Lower leg skin (tissue), 4 donors: Measurements from ENCODE around the gene SH3RF2. TPM values are rescaled to one million over a fixed set of nuclear protein-coding genes. Genes with fewer than 3 reads are reported as not detected.

Experiments used
- DNase-seq, 2 donors: peaks; one replicate each; pipeline ENCODE4 v3.0.0-alpha.2; 2019; ENCODE audit warnings: low spot score in 2 of 2
- H3K4me3 ChIP-seq: fragments of 200-600 bp; sonication (generic); 2 replicates; pipeline ENCODE4 v1.5.1; 2017; ENCODE audit warnings: mild to moderate bottlenecking, low read depth; ENCODE audit not compliant: poor library complexity, severe bottlenecking
- CTCF ChIP-seq, 3 donors: fragments of 450-650 bp; IDR thresholded peaks; one replicate each; pipeline ENCODE4 v1.5.1; 2016; ENCODE audit warnings: antibody characterized with exemption in 3 of 3, mild to moderate bottlenecking in 3 of 3, moderate library complexity in 2 of 3
- POLR2A ChIP-seq, 2 donors: fragments of 450-650 bp; IDR thresholded peaks; one replicate each; pipeline ENCODE4 v1.6.1; 2016 to 2017; ENCODE audit warnings: antibody characterized with exemption in 2 of 2, mild to moderate bottlenecking in 1 of 2, moderate library complexity in 1 of 2
- WGBS, 2 donors: methylation state at CpG; one replicate each; pipeline ENCODE4 v1.1.5; 2018; 5-methylcytosine and 5-hydroxymethylcytosine counted together
- intact Hi-C: fragments of 100-400 bp; cut with DNase I; formaldehyde crosslinking; loops from one replicate; pipeline ENCODE4 v1.15.0; 2023; ENCODE audit warnings: low total_unique reads
- total RNA-seq, 4 donors: library from RNA; depleted of rRNA; stranded (reverse); fragments of >200 nt; gene quantifications; one replicate each; pipeline ENCODE4 v1.1.0, GENCODE V29; 2016

The SH3RF2 gene
- total RNA-seq, 4 donors from 2014 or later: 109 to 169 (median 121) TPM

- WGBS, 2 donors: 67 to 73% methylated on average over 3 of the region's 3 CpGs
Measured at GRCh38 chr5:145908206-145908960, 28.0 kb upstream of the SH3RF2 start.

GRCh38 chr5:145911164-145911563 lies 25.2 kb upstream of the SH3RF2 start:
- WGBS, 2 donors: 78 to 82% methylated on average over 6 of the region's 6 CpGs
- intact Hi-C loops: loop anchor here (5.0 kb wide), 1 partner anchor 44 kb away; no protein-coding TSS in a partner anchor

More at GRCh38 chr5:145908206-145908960, 28.0 kb upstream of the SH3RF2 start:
- H3K4me3 ChIP-seq: no peak overlapping the region
- no peak for DNase-seq
- intact Hi-C loops: loop anchor here (10.0 kb wide), 1 partner anchor 146 kb away; no protein-coding TSS in a partner anchor
- no peak for TF ChIP-seq CTCF (IDR thresholded peaks at IDR 0.05)
- no peak for TF ChIP-seq POLR2A (IDR thresholded peaks at IDR 0.05)

DNA sequence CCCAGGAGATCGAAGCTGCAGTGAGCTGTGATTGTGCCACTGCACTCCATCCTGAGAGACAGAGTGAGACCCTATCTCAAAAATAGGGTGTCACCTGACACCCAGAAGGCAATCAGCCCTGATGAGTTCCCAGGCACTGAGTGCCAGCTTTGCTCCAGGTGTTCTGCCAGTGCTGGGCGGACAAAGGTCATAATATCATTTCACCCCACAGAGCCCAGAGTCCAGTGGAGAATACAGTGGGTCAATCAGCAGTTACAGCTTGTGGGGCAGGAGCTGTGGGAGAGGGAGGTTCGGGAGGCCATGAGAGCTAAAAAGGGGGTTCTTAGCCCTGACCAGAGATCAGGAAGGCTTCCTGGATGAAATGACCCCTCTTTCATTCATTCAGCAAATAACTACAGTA lies 24.4 kb upstream of the SH3RF2 start:
- no peak overlapping the region for H3K4me3 ChIP-seq
- TF ChIP-seq CTCF (IDR thresholded peaks at IDR 0.05) (no peak), POLR2A (IDR thresholded peaks at IDR 0.05) (no peak)
- no peak for DNase-seq
- WGBS, 2 donors: 85 to 92% methylated on average over 3 of the region's 3 CpGs
- intact Hi-C loops: loop anchor here (5.0 kb wide), 1 partner anchor 45 kb away; no protein-coding TSS in a partner anchor

More at GRCh38 chr5:145911164-145911563, 25.2 kb upstream of the SH3RF2 start:
- H3K4me3 ChIP-seq: no peak overlapping the region
- DNase-seq: no peak
- no peak for TF ChIP-seq CTCF (IDR thresholded peaks at IDR 0.05)
- no peak for TF ChIP-seq POLR2A (IDR thresholded peaks at IDR 0.05)

GRCh38 chr5:145912594-145912993 lies 23.8 kb upstream of the SH3RF2 start:
- intact Hi-C loops: loop anchor here (5.0 kb wide), 1 partner anchor 45 kb away; no protein-coding TSS in a partner anchor
- no peak for DNase-seq
- TF ChIP-seq CTCF (IDR thresholded peaks at IDR 0.05) (no peak), POLR2A (IDR thresholded peaks at IDR 0.05) (no peak)
- 91 to 96% methylated on average over 5 of the region's 5 CpGs for WGBS, 2 donors
- H3K4me3 ChIP-seq: no peak overlapping the region

DNA sequence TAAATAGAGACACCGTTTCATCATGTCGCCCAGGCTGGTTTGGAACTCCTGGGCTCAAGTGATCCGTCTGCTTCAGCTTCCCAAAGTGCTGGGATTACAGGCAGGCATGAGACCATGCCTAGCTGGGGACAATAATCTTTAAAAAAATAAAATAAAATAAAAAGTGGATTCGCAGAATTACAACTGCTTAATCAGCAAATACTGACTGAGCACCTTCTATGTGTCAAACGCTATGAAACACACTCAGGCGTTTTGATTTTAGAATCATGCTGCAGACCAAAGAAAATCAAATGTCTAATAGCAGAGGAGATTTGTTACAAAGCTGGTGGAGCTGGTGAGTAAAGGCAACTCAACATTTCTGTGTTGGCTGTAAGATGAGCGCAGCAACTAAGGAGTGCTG lies 22.7 kb upstream of the SH3RF2 start:
- intact Hi-C loops: loop anchor here (5.0 kb wide), 1 partner anchor 46 kb away; no protein-coding TSS in a partner anchor
- WGBS, 2 donors: 93% methylated on average over 7 of the region's 7 CpGs
- DNase-seq: no peak
- H3K4me3 ChIP-seq: no peak overlapping the region
- no peak for TF ChIP-seq POLR2A (IDR thresholded peaks at IDR 0.05)

- intact Hi-C loops: no loop called here
- WGBS, 2 donors: 81 to 88% methylated on average over 7 of the region's 7 CpGs
- no peak for DNase-seq
Measured at GRCh38 chr5:145915970-145916638, 20.3 kb upstream of the SH3RF2 start.

More at GRCh38 chr5:145915970-145916638, 20.3 kb upstream of the SH3RF2 start:
- H3K4me3 ChIP-seq: no peak overlapping the region
- TF ChIP-seq CTCF (IDR thresholded peaks at IDR 0.05) (no peak), POLR2A (IDR thresholded peaks at IDR 0.05) (no peak)
